WI38 (cell line): Measurements from ENCODE around the gene MAPK11.

ENCODE experiments used
- H3K4me3 ChIP-seq: 2 replicates; pipeline ENCODE4 v1.5.1; 2011; ENCODE audit warnings: low read depth, mild to moderate bottlenecking, control low read depth, low read length
- TF ChIP-seq, protein P1 (sequence below): IDR thresholded peaks from 2 replicates; pipeline ENCODE4 v1.5.1; 2012; ENCODE audit warnings: low read depth, mild to moderate bottlenecking, control low read depth, low read length

The MAPK11 gene

GRCh38 chr22:50293441-50294318 lies 23.5 kb upstream of the MAPK11 start:
- TF ChIP-seq, protein P1, sequence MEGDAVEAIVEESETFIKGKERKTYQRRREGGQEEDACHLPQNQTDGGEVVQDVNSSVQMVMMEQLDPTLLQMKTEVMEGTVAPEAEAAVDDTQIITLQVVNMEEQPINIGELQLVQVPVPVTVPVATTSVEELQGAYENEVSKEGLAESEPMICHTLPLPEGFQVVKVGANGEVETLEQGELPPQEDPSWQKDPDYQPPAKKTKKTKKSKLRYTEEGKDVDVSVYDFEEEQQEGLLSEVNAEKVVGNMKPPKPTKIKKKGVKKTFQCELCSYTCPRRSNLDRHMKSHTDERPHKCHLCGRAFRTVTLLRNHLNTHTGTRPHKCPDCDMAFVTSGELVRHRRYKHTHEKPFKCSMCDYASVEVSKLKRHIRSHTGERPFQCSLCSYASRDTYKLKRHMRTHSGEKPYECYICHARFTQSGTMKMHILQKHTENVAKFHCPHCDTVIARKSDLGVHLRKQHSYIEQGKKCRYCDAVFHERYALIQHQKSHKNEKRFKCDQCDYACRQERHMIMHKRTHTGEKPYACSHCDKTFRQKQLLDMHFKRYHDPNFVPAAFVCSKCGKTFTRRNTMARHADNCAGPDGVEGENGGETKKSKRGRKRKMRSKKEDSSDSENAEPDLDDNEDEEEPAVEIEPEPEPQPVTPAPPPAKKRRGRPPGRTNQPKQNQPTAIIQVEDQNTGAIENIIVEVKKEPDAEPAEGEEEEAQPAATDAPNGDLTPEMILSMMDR = no peak

DNA sequence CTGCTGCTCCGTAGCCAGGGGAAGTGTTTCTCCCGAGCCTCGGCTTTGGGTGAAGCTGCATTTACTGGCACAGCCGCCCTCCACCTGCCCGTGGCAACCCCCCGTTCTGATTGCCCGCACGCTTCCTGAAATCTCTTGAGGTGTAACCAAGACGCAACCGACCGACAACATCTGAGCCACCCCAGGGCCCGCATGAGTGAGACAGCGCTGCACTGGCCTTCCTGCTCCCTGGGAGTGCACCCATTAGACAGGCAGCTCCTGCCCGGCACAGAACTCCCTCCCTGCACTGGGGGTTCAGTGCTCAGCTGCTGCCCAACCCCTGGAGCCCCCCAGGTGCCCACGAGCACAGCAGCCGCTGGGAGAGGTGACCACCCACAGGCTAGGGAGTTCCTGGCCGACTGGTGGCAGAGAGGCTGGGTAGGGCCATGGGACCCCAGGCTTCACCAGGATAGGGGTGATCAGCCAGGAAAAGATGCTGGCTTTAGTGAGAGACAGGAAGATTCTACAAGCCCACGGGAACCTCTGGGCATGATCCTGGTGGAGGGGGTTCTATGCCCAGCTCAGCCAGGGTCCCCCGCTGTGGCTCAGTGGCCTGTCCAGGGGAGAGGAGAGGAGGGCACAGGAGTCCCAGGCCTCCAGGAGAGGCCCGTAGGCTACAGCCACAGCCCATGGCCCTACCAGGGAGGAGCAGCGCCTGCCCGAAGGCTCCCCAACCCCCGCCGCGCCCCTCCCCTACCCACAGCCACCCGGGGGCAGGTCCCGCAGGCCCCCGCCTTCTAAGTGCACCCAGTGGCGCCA lies 22.7 kb upstream of the MAPK11 start:
- TF ChIP-seq, protein P1 = no peak
- peak overlapping the region; percentile 44 for H3K4me3 ChIP-seq

More at GRCh38 chr22:50293441-50294318, 23.5 kb upstream of the MAPK11 start:
- H3K4me3 ChIP-seq = peak overlapping the region; percentile 44

GRCh38 chr22:50289942-50290630 lies 19.9 kb upstream of the MAPK11 start:
- TF ChIP-seq, protein P1 = no peak
- no peak overlapping the region for H3K4me3 ChIP-seq

- TF ChIP-seq, protein P1 = no peak
- no peak overlapping the region for H3K4me3 ChIP-seq
These were observed 19.2 kb upstream of the MAPK11 start for GRCh38 chr22:50289151-50289941.

DNA sequence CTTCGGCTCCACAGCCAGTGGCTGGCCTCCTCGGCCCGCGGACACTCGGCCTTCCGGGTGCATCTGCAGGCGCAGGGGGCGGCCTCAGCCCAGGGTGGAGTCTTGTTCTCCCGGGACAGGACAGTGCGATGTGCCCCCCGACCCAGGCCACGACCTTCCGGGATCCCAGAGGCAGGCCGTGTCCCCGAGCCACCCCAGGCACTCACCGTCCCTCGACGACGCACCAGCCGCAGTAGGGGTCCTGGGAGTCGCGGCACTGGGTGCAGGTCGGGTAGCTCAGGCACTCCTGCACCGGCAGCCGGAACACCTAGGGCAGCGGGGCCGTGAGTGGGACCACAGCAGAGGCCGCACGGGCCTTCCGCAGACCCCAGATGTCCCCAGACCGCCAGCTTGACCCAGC lies 17.6 kb upstream of the MAPK11 start:
- H3K4me3 ChIP-seq = no peak overlapping the region
- TF ChIP-seq, protein P1 = no peak

GRCh38 chr22:50286701-50287318 lies 16.6 kb upstream of the MAPK11 start:
- TF ChIP-seq, protein P1 = no peak
- H3K4me3 ChIP-seq = no peak overlapping the region
